ENCODE data around the gene HIF3A.
"Not testable (repeated sequence)": the region's sequence is repeated elsewhere in the genome, so short reads cannot be mapped to it uniquely, and the experiment has no call there.

Gene HIF3A

DNA sequence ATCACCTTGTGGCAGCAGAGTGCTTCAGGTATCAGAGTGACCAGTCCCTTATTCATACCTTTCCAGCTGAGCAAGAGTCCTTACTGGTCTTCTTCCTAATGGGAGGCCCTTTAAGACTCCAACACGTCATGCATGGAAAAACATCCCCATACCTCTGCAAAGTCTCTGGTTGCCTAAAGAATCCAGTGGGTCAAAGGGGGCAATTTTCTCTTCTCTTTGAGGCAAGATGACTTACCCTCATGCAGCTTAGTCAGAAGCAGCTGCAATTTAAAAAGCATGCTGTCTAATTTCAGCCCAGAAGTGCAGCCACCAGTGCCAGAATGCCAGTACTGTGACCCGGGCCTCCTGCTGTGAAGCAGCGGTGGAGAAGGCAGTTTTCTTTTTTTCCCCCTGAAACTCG lies 68.7 kb downstream of the HIF3A start:
- no peak for DNase-seq

DNA sequence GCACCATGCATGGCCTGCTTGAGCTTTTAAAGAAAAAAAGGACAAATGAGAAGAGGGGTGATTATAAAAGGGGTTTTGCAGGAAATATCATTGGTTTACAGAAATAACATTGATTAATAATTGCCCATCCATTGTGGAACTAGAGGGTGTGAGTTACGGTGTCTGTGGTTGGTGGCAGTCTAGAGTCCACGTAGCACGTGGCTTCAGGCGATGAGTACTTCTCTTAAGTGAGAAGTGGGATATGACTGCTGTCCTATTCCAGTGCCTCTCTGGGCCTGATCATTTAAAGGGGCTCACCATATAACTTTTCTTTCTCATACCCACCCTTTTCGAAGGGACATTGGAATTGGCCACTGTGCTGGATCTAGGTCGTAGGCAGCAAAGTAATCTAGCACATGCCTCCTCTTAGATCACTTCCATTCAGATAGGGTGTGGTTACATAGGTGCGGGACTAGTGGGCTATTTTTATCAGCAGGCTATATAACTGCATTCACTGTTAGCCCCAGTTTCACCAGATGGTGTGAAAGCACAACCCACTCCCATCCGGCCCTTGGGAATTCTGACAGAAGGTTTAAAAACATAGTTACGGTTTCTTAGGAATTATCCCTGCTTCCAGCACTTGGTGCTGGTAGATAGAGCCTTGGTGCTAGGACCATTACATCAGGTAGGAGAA lies 69.9 kb downstream of the HIF3A start:
- no peak for DNase-seq

DNA sequence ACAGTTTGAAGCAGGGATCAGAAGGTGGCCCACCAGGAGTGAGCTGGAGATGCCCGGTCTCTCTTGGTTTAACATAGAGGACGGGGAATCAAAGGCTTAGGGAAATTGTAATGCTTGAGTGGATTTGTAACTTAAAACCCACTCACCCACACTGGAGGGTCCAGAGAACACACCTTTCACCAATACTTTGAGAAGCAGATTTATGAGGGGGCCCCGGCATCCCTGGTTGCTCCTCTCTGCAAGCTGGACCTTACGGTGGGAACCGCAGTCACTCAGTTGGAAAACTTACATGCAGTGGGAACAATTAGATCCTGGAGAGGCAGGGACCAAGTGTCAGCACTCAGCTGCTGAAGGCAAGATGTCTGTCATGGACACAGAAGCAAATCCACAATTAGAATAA lies 70.6 kb downstream of the HIF3A start:
- DNase-seq = no peak

DNA sequence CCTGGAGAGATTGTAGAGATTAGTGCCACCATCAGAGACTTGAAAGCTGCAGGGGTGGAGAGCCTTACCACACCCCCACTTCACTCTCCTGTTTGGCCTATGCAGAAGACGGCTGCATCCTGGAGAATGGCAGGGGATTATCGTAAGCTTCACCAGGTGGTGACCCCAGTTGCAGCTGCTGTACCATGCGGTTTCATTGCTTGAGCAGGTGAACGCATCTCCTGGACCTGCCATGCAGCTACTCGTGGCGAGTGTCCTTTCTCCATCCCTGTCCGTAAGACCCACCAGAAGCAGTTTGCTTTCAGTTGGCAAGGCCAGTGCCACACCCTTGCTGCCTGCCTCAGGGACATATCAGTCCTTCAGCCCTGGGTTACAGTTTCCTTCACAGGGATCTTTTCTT lies 71.3 kb downstream of the HIF3A start:
- no peak for DNase-seq

DNA sequence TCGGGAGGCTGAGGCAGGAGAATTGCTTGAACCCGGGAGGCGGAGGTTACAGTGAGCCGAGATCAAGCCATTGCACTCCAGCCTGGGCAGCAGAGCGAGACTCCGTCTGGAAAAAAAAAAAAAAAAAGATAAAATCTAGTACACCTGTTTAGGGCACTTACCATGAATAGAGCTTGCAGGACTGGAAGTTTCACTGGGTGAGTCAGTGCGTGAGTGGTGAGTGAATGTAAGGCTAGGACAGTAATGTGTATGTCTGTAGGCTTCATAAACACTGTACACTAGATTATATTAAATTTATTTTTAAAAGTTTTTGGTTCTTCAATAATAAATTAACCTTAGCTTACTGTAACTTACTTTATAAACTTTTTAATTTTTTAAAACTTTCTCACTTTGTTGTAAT lies 73.0 kb downstream of the HIF3A start:
- no peak for DNase-seq

DNA sequence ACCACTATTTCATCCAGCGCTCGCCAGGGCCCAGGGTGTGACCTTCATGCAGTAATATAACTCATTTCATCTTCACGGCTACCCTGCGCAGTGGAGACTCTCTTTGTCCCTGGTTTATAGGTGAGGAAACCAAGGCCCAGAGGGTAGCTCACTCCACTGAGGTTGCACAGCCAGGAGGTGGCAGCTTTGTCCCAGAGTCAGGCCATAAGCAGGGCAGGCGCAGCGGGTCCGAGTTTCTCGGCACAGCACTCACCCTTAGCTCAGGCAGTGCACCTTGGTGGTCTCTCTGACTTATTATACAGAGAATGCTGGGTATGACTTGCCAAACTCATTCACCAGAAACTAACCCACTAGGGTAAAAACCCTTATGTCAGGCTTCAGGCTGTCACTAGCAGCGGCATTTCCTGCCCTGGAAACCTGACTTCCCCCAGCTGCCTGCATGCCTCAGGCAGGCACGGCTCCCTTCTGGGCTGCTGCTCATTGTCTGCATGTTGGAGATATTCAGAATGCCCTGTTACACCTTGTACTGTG lies 74.6 kb downstream of the HIF3A start:
- DNase-seq = no peak

DNA sequence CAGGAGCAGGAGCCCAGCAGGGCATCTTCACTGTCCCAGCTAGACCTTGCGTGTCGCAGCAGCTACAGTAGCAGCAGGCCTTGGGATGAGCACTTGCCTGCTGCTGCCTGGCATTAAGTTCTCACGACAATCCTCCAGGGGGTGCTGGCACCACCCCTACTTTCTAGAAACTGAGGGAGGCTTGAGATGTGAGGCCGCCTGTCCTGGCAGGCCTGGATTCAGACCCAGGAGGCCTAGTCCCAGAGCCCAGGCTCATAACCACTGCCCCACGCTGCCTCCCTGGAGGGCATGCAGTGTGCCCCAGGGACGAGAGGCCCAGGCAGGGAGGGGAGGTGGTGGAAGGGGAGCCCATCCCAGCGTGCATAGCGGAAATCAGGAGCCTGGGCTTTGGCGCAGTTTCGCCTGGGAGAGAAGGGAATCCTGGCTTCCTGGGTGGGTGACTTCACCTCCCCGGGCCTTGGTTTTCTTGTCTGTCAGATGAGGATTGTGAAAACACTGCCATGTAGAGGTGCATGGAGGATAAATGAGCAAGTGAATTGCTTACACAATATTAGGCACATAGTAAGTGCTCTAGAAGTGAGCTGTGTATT lies 76.2 kb downstream of the HIF3A start:
- DNase-seq = no peak

DNA sequence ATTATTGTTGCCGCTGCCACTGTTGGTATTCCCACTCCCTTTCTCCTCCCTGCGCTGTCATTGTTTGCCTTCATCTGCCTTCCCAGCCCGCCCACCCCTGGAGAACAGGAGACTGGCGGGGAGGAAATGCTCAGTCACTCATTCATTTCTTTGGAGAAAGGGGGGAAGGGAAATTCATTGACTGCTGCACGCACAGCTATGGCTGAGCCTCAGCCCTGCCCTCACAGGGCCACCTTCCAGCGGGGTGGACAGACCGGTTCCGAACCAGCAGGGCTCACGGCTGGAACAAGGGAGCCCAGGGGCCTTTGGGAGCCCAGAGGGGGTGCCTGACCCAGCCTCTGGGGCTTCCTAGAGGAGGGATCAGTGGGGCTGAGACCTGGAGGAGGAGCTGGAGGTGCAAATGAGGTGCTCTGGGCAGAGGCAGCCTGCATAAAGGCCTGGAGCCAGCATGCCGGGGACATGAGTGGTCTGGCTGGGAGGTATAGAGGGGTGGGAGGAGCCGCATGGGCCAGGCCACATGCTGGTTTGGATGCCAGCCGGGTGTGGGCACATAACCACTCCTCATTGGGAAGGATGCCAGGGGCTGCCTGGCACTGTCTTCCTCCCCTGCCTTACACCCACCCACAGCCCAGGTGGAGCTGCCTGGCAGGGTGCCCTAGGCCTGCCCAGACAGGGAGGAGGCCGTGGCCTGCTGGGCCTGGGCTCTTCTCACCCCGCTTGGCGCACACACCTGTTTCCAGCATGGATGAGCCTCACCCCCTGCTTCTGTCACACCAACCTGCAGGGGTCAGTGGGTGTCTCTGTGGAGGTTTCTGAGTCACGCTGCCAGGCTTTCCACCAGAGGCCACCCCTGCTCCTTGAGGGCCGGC lies 76.9 kb downstream of the HIF3A start:
- DNase-seq = no peak

DNA sequence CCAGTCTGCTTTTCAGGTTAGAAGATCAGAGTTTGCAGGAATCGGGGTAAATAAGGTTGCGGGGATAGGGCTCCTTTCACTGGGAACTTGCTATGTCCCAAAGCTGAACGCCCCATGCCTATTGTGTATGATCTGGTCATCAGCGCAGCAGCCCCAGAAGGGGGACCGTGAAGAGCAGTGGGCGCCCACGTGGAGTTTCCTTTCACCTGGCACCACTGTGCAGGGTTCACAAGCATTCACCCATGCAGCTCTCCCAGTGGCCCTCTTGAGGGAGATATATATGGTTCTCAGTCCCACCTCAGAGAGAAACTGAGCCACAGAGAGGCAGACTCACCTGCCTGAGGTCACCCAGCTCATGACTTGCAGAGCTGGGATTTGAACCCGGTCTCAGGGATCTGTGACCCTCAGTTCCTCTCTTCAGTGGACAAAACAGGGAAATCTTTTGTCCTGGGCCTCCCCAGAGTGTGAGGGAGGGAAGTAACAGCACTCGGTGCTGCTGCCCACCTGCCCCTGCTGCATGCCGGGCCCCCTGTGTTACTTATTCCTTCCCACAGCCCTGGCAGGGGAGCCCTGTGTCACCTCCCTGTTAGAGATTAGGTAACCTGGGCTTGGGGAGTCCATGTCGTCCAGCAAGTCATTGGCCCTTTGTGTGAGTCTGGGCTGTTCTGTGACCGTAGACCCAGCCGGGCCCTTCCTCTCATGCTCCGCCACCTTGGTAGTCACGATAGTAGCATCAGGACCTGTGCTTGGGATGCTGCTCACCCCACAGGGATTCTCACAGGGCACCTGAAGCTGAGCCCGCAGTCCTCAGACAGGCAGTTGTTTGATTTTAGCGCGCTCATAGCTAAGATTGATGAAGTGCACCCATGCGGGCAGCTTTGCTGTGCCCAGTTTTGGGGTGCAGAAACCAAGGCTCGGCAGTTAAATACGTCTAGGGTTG lies 78.0 kb downstream of the HIF3A start:
- no peak for DNase-seq

DNA sequence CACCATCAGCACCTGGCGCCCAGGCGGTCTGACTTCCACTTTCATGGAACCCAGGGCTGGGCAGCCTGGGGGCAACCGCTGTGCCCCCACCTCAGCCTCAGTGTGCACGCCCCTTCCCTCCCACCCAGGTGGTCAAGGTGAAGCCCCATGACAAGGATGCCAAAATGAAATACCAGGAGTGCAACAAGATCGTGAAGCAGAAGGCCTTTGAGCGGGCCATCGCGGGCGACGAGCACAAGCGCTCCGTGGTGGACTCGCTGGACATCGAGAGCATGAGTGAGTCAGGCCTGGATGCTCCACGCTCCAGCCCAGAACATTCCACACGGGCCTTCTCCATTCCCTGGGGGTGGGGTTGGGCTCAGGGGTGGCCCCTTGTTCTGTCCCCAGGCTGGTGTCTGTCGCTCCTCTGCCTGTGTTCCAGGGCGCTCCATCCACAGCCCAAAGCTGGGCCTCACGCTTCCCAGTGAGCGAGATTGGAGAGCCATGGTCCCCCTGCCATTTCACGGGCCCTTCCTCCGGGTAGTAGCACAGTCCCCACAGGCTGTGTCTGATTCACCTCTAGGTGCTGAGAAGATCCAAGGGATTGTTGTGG lies 78.7 kb downstream of the HIF3A start:
- not testable (repeated sequence) for DNase-seq

DNA sequence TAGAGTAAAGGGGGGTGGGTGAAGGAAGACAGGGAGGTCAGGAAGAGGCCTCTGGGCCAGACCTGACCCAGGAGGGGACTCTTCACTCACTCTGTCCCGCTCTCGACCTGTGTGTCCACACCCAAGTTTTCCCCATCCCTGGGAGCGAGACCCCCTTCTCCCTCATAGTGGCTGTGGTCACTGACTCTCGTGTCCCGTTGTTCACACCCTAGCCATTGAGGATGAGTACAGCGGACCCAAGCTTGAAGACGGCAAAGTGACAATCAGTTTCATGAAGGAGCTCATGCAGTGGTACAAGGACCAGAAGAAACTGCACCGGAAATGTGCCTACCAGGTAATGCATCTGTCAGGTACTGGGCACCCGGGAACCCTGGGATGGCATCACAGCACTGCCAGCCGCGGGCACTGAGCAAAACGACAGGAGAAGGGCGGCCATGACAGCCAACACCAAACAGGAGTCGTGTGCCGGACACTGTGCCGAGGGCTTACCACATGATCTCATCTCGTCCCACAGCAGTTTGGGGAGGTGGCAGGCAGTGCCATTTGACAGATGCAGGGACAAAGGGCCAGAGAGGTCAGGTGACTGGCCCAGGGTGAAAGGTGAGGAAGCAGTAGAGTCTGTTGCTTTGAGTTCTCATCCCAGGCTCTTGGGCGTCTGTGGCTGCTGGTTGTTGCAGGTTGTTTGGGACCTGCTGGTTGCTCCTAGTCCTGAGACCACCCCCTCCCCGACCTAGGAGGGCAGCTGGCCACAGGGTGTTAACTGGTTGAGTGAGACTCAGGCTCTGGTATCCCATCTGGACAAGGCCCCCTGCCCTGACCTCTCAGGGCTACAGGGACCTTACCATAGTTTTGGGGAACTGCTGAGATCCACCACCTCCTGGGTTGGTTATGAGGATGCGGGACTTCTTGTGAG lies 79.7 kb downstream of the HIF3A start:
- no peak for DNase-seq

DNA sequence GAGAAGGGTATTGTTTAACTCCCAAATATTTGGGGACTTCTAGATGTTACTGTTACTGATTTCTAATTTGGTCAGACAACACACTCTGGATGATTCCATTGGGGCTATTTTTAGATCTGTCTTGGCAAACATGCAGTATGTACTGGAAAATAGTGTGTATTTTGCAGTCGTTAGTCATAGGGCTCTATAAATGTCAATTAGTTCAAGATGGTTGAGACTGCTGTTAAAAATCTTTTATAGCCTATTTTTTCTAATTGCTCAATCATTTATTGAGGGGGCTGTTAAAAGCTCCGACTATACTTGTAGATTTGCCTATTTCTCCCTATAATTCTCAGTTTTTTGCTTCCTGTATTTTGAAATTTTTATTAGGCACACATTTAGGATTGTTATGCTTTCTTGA lies 81.4 kb downstream of the HIF3A start:
- DNase-seq = no peak

DNA sequence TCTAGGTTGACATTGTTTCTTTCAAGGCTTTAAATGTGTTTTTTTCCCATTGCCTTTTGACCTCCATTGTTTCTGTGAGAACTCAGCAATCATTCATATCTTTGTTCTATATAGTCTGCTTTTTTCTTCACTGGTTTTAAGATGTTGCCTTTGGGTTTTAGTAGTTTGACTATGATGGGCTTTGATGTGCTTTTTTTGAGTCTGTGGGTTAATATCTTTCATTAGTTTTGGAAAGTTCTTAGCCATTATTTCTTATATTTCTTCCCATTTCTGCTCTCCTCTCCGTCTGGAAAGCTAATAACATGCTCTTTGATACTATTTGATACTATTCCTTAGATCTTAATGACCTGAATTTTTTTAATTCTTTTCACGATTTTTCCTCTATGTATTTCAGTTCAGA lies 83.8 kb downstream of the HIF3A start:
- no peak for DNase-seq

DNA sequence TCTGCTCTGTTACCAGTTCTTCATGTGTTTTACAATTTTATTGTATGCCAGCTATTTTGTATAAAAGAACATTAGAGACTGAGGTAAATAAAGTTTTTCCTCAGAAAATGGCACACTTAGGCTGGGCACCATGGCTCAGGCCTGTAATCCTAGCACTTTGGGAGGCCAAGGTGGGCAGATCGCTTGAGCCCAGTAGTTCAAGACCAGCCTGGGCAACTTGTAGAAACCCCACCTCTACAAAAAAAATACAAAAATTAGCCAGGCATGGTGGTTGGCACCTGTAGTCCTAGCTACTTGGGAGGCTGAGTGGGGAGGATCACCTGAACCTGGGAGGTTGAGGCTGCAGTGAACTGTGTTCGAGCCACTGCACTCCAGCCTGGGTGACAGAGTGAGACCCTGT lies 84.5 kb downstream of the HIF3A start:
- no peak for DNase-seq

DNA sequence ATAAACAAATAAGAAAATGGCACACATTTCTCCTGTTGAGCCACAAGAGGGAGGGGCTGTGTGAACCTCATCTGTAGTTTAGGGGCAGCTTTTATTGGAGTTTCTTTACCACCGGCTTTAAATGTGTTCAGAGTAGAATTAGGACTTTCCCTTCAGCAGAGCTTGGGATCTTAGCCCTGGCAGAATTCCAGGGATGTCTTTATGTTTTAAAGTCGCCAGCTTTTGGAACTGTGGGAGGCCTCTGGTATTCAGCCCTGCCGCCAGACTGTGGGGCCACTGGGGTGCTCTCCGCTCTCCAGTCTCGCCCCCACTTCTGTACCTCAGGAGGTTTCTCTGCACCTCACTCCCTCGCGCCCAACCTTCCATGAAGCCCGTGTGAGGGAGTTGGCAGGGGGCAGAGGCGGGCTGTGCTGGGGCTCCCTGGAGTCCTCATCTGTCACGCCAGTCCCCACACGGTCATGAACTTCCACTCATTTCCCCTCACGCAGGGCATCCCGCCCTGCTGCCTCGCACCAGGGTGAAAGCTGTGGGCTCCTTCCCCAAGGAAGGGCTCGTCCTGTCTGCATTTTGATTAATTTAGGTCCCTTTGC lies 85.0 kb downstream of the HIF3A start:
- DNase-seq = no peak

DNA sequence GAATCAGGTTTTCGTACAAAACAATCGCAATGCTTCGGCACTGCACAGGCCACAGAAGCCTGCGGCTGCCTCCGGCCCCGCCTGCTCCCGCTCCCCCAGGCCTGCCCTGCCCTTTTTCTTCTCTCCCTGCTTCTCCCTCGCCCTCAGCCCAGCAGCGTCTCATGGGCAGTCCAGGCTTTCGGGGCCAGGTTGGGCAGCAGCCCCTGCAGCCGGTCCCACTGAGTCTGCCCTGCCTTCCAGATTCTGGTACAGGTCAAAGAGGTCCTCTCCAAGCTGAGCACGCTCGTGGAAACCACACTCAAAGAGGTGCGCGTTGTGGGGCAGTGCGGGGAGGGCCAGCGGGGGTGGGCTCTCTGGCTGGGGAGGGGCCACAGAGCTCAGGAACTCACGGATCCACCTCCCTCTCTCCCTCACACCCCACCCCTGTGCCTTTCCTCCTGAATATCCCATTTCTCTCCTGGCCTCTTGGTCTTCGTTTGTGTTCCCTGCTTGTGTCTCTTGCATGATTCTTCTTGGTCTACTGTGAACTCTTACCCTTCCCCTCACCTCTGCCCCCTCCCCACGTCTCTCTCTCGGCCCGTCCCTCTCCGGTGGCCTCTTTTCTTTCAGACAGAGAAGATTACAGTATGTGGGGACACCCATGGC lies 86.5 kb downstream of the HIF3A start:
- DNase-seq = no peak

DNA sequence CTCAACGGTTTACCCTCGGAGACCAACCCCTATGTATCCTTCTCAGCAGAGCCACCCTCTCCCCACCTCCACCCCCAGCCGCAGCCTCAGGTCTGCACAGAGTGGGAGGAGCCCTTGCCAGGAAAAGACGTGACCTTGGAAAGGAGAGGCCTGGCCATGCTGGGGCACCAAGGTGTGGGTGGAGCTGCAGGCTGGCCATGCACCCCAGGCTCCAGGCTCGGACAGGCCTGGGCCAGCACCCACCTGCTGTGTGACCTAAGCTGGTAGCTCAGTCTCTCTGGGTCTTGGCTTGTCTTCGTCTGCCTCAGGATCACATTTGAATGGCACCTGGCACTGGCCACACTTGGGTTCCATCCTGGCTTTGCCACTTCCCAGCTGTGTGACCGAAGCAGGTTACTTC lies 87.0 kb downstream of the HIF3A start:
- no peak for DNase-seq

DNA sequence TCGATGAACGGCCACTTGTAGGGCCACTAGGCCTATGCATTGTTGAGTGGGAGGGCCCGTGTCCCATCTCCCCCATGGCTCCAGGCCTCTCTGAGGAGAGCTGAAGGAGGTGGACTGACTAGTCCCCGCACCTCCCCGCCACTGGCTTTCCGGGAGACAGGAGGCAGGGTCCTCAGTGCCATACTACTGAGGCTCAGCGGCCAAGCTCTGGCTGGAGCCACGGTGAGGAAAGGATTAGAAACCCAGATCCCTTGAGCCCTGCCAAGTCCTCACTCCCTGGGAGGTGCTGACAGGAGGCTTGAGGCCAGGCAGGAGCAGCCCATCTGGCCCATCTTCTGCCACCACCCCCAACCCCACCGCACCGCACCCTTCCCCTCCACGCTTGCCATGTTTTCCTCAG lies 87.6 kb downstream of the HIF3A start:
- DNase-seq = no peak

DNA sequence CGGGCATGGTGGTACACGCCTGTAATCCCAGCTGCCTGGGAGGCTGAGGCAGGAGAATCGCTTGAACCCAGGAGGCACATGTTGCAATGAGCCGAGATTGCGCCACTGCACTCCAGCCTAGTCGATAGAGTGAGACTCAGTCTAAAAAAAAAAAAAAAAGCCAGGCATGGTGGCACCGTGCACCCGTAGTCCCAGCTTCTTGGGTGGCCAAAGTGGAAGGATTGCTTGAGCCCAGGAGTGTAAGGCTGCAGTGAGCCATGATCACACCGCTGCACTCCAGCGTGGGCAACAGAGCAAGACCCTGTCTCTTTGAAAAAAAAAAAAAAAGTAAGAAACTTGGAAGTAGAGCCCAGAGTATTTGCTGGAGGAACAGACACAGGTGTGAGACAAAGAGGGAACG lies 88.8 kb downstream of the HIF3A start:
- no peak for DNase-seq

DNA sequence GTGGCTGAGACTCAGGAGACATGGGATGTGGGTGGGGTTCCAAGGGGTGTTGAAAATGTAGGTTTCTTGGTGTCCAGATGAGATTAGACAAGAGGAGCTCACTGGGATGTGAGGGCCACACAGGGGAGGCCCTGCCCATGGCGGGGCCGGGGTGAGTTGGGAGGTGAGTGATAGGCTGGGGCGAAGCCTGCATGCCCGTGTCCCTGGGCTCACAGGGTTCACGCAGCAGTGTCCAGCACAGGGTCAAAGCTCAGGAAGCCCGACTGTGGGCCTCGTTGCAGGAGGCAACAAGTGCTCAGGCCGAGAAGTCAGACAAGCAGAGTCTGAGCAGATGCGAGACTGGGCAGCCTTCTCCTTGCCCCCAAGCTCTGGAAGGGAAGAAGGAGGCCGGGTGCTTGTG lies 89.3 kb downstream of the HIF3A start:
- no peak for DNase-seq

Data from CD4-positive, alpha-beta T cell treated with Interleukin-21 for 1 hour (primary cell).